Measurements from ENCODE around the gene SS18L1.

DNA sequence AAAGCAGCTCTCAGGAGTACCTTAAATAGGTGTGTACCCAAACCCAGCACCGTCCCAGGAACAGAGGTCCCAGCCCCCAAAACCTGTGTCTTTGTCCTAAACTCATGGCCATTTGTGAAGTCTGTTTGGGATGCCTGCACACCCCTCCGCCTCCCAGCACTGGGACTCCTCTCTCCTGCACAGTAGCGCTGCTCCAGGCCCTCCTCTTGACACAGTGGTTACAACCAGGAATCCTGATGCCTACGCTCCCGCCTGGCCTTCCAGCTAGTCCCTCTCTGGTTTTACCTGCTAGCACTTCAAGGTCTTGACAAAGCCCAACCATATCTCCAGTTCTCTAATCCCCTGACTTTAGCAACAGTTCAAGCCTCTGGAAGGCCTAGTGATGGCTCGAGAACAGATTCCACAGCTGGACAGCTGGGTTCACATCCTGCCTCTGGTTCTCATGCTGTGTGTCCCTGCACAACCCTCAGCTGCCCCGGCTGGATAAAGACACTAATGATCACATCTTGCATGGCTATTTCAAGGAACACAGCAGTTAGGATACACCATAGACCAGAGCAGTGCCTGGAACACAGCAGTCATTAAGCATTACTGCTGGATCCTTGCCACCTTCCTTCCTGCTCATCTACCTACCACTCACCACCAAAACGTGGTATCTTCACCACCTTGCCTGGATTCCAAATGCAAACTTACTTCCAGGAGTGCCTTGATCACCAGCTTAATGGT, 5.9 kb upstream of the SS18L1 start:
- TF ChIP-seq, protein P1, sequence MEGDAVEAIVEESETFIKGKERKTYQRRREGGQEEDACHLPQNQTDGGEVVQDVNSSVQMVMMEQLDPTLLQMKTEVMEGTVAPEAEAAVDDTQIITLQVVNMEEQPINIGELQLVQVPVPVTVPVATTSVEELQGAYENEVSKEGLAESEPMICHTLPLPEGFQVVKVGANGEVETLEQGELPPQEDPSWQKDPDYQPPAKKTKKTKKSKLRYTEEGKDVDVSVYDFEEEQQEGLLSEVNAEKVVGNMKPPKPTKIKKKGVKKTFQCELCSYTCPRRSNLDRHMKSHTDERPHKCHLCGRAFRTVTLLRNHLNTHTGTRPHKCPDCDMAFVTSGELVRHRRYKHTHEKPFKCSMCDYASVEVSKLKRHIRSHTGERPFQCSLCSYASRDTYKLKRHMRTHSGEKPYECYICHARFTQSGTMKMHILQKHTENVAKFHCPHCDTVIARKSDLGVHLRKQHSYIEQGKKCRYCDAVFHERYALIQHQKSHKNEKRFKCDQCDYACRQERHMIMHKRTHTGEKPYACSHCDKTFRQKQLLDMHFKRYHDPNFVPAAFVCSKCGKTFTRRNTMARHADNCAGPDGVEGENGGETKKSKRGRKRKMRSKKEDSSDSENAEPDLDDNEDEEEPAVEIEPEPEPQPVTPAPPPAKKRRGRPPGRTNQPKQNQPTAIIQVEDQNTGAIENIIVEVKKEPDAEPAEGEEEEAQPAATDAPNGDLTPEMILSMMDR (IDR thresholded peaks at IDR 0.05) = no peak
- TF ChIP-seq POLR2A (IDR thresholded peaks at IDR 0.05) (no peak), POLR2AphosphoS5 (IDR thresholded peaks at IDR 0.05) (no peak), EP300 (IDR thresholded peaks at IDR 0.05) (no peak)
